Measurements from ENCODE around the gene MAPK8IP1.

GRCh38 chr11:45928535-45929215 lies 43.2 kb downstream of the MAPK8IP1 start:
- TF ChIP-seq CTCF (IDR thresholded peaks at IDR 0.05; ENCODE audit: poor library complexity, severe bottlenecking) (no peak), REST (IDR thresholded peaks at IDR 0.05; ENCODE audit: borderline replicate concordance) (no peak), POLR2AphosphoS5 (IDR thresholded peaks at IDR 0.05) (no peak)
